GM19395 (cell line): ENCODE data around the gene TMEM107.
A peak's percentile ranks its signal among the peaks of the same experiment; 100 is the strongest.

Experiments used
- ATAC-seq: cut with Tn5 transposase; IDR thresholded peaks from one replicate; pipeline ENCODE4 v1.9.1; 2021; ENCODE audit warnings: mild to moderate bottlenecking, moderate library complexity; ENCODE audit not compliant: unreplicated experiment

Gene TMEM107

GRCh38 chr17:8138672-8139371 is 37.4 kb downstream of the TMEM107 start:
- peak; percentile 78 for ATAC-seq

- no peak for ATAC-seq
Measured at GRCh38 chr17:8138374-8138671, 37.9 kb downstream of the TMEM107 start.

- ATAC-seq, result no peak
Measured at GRCh38 chr17:8137645-8138373, 38.4 kb downstream of the TMEM107 start.

GRCh38 chr17:8133941-8134340 is 42.2 kb downstream of the TMEM107 start:
- ATAC-seq, result no peak

- ATAC-seq, result no peak
Measured at GRCh38 chr17:8133399-8133798, 42.8 kb downstream of the TMEM107 start.

GRCh38 chr17:8131844-8132441 is 44.2 kb downstream of the TMEM107 start:
- ATAC-seq, result no peak

- ATAC-seq, result no peak
Measured at GRCh38 chr17:8128125-8128784, 47.9 kb downstream of the TMEM107 start.

GRCh38 chr17:8126491-8127066 is 49.6 kb downstream of the TMEM107 start:
- ATAC-seq, result no peak

- no peak for ATAC-seq
Measured at GRCh38 chr17:8125947-8126490, 50.2 kb downstream of the TMEM107 start.

GRCh38 chr17:8125154-8125946 is 50.8 kb downstream of the TMEM107 start:
- ATAC-seq, result no peak

- no peak for ATAC-seq
Measured at GRCh38 chr17:8124350-8125153, 51.6 kb downstream of the TMEM107 start.

GRCh38 chr17:8123695-8124349 is 52.4 kb downstream of the TMEM107 start, which contains the start of gene HES7:
TSS of gene HES7 (minus strand) at chr17:8124106. CDS start at chr17:8124084, 22 bp downstream.
- no peak for ATAC-seq

GRCh38 chr17:8122924-8123694 is 53.1 kb downstream of the TMEM107 start:
- ATAC-seq, result no peak
